NCI-H1417 treated with DMSO at 0.1 percent for 48 hours (cell line): ENCODE data around the gene HNRNPUL1.
"Not testable (repeated sequence)": the region's sequence is repeated elsewhere in the genome, so short reads cannot be mapped to it uniquely, and the experiment has no call there.

Source experiments
- DNase-seq: peaks from one replicate; lab custom pipeline; 2025; lab: John Stamatoyannopoulos, UW

HNRNPUL1 gene

GRCh38 chr19:41276231-41276630 is 12.1 kb downstream of the HNRNPUL1 start:
- no peak for DNase-seq

- DNase-seq, result no peak
Measured at GRCh38 chr19:41278478-41278877, 14.3 kb downstream of the HNRNPUL1 start.

GRCh38 chr19:41288673-41289530 is 24.7 kb downstream of the HNRNPUL1 start:
- no peak for DNase-seq

- DNase-seq, result not testable (repeated sequence)
Measured at GRCh38 chr19:41289814-41290213, 25.6 kb downstream of the HNRNPUL1 start.

GRCh38 chr19:41294393-41294792 is 30.2 kb downstream of the HNRNPUL1 start:
- no peak for DNase-seq

- DNase-seq, result no peak
Measured at GRCh38 chr19:41295499-41295898, 31.3 kb downstream of the HNRNPUL1 start.

GRCh38 chr19:41296433-41296871 is 32.3 kb downstream of the HNRNPUL1 start:
- DNase-seq, result no peak

GRCh38 chr19:41297628-41298347 is 33.6 kb downstream of the HNRNPUL1 start:
- DNase-seq, result no peak

- no peak for DNase-seq
Measured at GRCh38 chr19:41298348-41298964, 34.3 kb downstream of the HNRNPUL1 start.

- no peak for DNase-seq
Measured at GRCh38 chr19:41299046-41299754, 35.0 kb downstream of the HNRNPUL1 start.

GRCh38 chr19:41299755-41300089 is 35.5 kb downstream of the HNRNPUL1 start:
- no peak for DNase-seq

- DNase-seq, result no peak
Measured at GRCh38 chr19:41300555-41300954, 36.4 kb downstream of the HNRNPUL1 start.

- DNase-seq, result no peak
Measured at GRCh38 chr19:41302624-41303351, 38.6 kb downstream of the HNRNPUL1 start.

- DNase-seq, result no peak
Measured at GRCh38 chr19:41303954-41304353, 39.8 kb downstream of the HNRNPUL1 start.

- DNase-seq, result no peak
Measured at GRCh38 chr19:41304706-41305483, 40.7 kb downstream of the HNRNPUL1 start.

- DNase-seq, result no peak
Measured at GRCh38 chr19:41305927-41306793, 42.0 kb downstream of the HNRNPUL1 start.

- DNase-seq, result no peak
Measured at GRCh38 chr19:41307090-41307875, 43.1 kb downstream of the HNRNPUL1 start.

GRCh38 chr19:41307954-41308449 is 43.8 kb downstream of the HNRNPUL1 start:
- no peak for DNase-seq
